HepG2 (cell line): ENCODE results near the gene TP53I3. TPM values are rescaled to one million over a fixed set of nuclear protein-coding genes. Genes with fewer than 3 reads are reported as not detected.

Experiments
- ATM ChIP-seq: fragments of 450-650 bp; IDR thresholded peaks from 2 replicates; pipeline ENCODE4 v1.7.1; 2017; ENCODE audit warnings: mild to moderate bottlenecking, borderline replicate concordance
- MXI1 ChIP-seq: IDR thresholded peaks from 3 replicates; pipeline ENCODE4 v1.6.1; 2012; ENCODE audit warnings: low read depth, low read length, inconsistent platforms, borderline replicate concordance
- NRL ChIP-seq: sonication (generic); formaldehyde crosslinking; IDR thresholded peaks from 2 replicates; pipeline ENCODE4 v1.5.0; 2020; ENCODE audit warnings: missing genetic modification reagents, mild to moderate bottlenecking, moderate library complexity, borderline replicate concordance
- PRPF4 ChIP-seq: fragments of 200-400 bp; formaldehyde crosslinking; IDR thresholded peaks from 2 replicates; pipeline ENCODE4 v1.6.1; 2016; ENCODE audit warnings: low read length, low read depth; ENCODE audit not compliant: poor library complexity, severe bottlenecking
- ZNF660 ChIP-seq: sonication (generic); formaldehyde crosslinking; IDR thresholded peaks from 2 replicates; pipeline ENCODE4 v1.5.1; 2020; ENCODE audit warnings: mild to moderate bottlenecking, low read depth, missing genetic modification reagents, borderline replicate concordance
- ZNF777 ChIP-seq: sonication (generic); formaldehyde crosslinking; IDR thresholded peaks from 2 replicates; pipeline ENCODE4 v1.4.0; 2020; ENCODE audit warnings: missing genetic modification reagents
- polyA plus RNA-seq, 8 experiments: library from polyadenylated mRNA; depleted of rRNA in 3 of 8; stranded (reverse) in 7 of 8; unstranded in 1 of 8; fragments of >200 nt; fragmentation: Illumina TruSeq in 4 of 8; extraction: Trizol in 4 of 8; gene quantifications; 2 replicates each; pipeline versions ENCODE4 v1.2.1 to v1.2.3, GENCODE V29; 2011 to 2016; ENCODE audit warnings: low read depth in 4 of 8, missing spikeins in 1 of 8, mixed read lengths in 1 of 8; ENCODE audit not compliant: insufficient read depth in 1 of 8
- total RNA-seq, 5 experiments: library from RNA; depleted of rRNA; stranded (reverse); fragments of >200 nt; fragmentation: Illumina TruSeq; extraction: Trizol; gene quantifications; 2 replicates each; pipeline ENCODE4 v1.2.3, GENCODE V29; 2016; ENCODE audit warnings: low read depth in 1 of 5
- TF ChIP-seq, protein P1 (sequence below): sonication (generic); formaldehyde crosslinking; IDR thresholded peaks from 2 replicates; pipeline ENCODE4 v1.9.0; 2021; ENCODE audit warnings: missing genetic modification reagents, mild to moderate bottlenecking, borderline replicate concordance
- TF ChIP-seq, protein P2 (sequence below): sonication (generic); formaldehyde crosslinking; IDR thresholded peaks from 2 replicates; pipeline ENCODE4 v1.4.0; 2020; ENCODE audit warnings: missing genetic modification reagents, borderline replicate concordance
- TF ChIP-seq, protein P3 (sequence below): sonication (generic); formaldehyde crosslinking; IDR thresholded peaks from 2 replicates; pipeline ENCODE4 v1.5.0; 2020; ENCODE audit warnings: missing genetic modification reagents
- TF ChIP-seq, protein P4 (sequence below): sonication (generic); formaldehyde crosslinking; IDR thresholded peaks from 2 replicates; pipeline ENCODE4 v1.5.1; 2020; ENCODE audit warnings: mild to moderate bottlenecking, missing genetic modification reagents, borderline replicate concordance
- TF ChIP-seq, protein P5 (sequence below): sonication (generic); formaldehyde crosslinking; IDR thresholded peaks from 2 replicates; pipeline ENCODE4 v1.4.0; 2020; ENCODE audit warnings: missing genetic modification reagents

The TP53I3 gene
- total and polyA plus RNA-seq, 2 of the 13 experiments (the other 11 are each of a cell fraction or from before 2014, with no cell fraction given): 25.0 to 44.1 TPM

DNA sequence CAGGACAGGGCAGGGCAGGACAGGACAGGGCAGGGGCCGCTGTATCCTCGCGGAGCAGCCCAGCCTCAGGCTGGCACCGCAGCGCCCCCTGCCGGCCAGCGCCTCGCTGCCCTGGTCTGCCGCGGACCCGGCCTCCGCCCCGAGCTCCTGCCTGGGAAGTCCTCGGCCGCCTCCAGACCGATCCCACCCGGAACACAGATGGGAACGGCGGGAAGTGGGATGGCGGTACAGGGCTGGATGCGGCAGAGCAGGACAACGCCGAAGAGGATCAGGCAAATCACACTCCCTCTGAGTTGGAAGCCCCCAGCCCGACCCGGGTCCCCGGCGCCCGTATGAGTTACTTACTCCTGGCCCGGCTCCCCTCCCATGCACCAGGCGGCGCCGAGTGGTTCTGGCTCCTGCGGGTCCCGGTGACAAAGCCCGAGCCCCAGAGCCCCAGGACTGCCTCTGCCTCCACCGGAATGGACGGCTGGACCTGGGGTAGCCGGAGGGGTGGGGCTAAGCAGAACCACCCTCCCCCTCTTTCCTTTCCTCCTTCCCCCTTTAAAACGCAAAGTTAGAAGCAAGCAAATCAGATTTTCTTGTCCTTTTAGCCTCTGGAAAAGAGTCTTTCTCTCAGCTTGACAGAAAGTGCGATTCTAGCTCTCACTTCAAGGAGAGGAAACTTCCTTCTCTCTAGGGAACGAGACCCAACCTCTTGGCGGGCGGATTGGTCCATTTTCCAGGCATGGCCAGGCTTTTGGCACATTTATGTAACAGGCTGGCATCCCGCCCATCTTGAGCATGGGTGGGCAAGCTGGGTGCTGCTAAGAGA is at the start of gene TP53I3 (continued):
- TF ChIP-seq, protein P1, sequence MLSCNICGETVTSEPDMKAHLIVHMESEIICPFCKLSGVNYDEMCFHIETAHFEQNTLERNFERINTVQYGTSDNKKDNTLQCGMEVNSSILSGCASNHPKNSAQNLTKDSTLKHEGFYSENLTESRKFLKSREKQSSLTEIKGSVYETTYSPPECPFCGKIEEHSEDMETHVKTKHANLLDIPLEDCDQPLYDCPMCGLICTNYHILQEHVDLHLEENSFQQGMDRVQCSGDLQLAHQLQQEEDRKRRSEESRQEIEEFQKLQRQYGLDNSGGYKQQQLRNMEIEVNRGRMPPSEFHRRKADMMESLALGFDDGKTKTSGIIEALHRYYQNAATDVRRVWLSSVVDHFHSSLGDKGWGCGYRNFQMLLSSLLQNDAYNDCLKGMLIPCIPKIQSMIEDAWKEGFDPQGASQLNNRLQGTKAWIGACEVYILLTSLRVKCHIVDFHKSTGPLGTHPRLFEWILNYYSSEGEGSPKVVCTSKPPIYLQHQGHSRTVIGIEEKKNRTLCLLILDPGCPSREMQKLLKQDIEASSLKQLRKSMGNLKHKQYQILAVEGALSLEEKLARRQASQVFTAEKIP: no peak
- TF ChIP-seq ZNF777 (CRISPR knock-in tag) (peak; percentile 79), ZNF660 (CRISPR knock-in tag) (no peak), ATM (no peak), NRL (peak; percentile 61), MXI1 (no peak; the same call in 2 of the 3 replicates), PRPF4 (no peak)
- TF ChIP-seq, protein P2, sequence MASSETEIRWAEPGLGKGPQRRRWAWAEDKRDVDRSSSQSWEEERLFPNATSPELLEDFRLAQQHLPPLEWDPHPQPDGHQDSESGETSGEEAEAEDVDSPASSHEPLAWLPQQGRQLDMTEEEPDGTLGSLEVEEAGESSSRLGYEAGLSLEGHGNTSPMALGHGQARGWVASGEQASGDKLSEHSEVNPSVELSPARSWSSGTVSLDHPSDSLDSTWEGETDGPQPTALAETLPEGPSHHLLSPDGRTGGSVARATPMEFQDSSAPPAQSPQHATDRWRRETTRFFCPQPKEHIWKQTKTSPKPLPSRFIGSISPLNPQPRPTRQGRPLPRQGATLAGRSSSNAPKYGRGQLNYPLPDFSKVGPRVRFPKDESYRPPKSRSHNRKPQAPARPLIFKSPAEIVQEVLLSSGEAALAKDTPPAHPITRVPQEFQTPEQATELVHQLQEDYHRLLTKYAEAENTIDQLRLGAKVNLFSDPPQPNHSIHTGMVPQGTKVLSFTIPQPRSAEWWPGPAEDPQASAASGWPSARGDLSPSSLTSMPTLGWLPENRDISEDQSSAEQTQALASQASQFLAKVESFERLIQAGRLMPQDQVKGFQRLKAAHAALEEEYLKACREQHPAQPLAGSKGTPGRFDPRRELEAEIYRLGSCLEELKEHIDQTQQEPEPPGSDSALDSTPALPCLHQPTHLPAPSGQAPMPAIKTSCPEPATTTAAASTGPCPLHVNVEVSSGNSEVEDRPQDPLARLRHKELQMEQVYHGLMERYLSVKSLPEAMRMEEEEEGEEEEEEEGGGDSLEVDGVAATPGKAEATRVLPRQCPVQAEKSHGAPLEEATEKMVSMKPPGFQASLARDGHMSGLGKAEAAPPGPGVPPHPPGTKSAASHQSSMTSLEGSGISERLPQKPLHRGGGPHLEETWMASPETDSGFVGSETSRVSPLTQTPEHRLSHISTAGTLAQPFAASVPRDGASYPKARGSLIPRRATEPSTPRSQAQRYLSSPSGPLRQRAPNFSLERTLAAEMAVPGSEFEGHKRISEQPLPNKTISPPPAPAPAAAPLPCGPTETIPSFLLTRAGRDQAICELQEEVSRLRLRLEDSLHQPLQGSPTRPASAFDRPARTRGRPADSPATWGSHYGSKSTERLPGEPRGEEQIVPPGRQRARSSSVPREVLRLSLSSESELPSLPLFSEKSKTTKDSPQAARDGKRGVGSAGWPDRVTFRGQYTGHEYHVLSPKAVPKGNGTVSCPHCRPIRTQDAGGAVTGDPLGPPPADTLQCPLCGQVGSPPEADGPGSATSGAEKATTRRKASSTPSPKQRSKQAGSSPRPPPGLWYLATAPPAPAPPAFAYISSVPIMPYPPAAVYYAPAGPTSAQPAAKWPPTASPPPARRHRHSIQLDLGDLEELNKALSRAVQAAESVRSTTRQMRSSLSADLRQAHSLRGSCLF (CRISPR knock-in tag): no peak
- TF ChIP-seq, protein P3, sequence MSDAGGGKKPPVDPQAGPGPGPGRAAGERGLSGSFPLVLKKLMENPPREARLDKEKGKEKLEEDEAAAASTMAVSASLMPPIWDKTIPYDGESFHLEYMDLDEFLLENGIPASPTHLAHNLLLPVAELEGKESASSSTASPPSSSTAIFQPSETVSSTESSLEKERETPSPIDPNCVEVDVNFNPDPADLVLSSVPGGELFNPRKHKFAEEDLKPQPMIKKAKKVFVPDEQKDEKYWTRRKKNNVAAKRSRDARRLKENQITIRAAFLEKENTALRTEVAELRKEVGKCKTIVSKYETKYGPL (CRISPR knock-in tag): peak; percentile 58; the same call in 1 of the 2 replicates
- TF ChIP-seq, protein P4, sequence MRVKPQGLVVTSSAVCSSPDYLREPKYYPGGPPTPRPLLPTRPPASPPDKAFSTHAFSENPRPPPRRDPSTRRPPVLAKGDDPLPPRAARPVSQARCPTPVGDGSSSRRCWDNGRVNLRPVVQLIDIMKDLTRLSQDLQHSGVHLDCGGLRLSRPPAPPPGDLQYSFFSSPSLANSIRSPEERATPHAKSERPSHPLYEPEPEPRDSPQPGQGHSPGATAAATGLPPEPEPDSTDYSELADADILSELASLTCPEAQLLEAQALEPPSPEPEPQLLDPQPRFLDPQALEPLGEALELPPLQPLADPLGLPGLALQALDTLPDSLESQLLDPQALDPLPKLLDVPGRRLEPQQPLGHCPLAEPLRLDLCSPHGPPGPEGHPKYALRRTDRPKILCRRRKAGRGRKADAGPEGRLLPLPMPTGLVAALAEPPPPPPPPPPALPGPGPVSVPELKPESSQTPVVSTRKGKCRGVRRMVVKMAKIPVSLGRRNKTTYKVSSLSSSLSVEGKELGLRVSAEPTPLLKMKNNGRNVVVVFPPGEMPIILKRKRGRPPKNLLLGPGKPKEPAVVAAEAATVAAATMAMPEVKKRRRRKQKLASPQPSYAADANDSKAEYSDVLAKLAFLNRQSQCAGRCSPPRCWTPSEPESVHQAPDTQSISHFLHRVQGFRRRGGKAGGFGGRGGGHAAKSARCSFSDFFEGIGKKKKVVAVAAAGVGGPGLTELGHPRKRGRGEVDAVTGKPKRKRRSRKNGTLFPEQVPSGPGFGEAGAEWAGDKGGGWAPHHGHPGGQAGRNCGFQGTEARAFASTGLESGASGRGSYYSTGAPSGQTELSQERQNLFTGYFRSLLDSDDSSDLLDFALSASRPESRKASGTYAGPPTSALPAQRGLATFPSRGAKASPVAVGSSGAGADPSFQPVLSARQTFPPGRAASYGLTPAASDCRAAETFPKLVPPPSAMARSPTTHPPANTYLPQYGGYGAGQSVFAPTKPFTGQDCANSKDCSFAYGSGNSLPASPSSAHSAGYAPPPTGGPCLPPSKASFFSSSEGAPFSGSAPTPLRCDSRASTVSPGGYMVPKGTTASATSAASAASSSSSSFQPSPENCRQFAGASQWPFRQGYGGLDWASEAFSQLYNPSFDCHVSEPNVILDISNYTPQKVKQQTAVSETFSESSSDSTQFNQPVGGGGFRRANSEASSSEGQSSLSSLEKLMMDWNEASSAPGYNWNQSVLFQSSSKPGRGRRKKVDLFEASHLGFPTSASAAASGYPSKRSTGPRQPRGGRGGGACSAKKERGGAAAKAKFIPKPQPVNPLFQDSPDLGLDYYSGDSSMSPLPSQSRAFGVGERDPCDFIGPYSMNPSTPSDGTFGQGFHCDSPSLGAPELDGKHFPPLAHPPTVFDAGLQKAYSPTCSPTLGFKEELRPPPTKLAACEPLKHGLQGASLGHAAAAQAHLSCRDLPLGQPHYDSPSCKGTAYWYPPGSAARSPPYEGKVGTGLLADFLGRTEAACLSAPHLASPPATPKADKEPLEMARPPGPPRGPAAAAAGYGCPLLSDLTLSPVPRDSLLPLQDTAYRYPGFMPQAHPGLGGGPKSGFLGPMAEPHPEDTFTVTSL: peak; percentile 41; the same call in 1 of the 2 replicates
- TF ChIP-seq, protein P5, sequence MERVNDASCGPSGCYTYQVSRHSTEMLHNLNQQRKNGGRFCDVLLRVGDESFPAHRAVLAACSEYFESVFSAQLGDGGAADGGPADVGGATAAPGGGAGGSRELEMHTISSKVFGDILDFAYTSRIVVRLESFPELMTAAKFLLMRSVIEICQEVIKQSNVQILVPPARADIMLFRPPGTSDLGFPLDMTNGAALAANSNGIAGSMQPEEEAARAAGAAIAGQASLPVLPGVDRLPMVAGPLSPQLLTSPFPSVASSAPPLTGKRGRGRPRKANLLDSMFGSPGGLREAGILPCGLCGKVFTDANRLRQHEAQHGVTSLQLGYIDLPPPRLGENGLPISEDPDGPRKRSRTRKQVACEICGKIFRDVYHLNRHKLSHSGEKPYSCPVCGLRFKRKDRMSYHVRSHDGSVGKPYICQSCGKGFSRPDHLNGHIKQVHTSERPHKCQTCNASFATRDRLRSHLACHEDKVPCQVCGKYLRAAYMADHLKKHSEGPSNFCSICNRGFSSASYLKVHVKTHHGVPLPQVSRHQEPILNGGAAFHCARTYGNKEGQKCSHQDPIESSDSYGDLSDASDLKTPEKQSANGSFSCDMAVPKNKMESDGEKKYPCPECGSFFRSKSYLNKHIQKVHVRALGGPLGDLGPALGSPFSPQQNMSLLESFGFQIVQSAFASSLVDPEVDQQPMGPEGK: peak; percentile 79
